NAMALWA (cell line): ENCODE data around the gene TRHDE.

Source experiments
- DNase-seq: peaks from one replicate; pipeline ENCODE4 v3.0.0-alpha.2; 2015; ENCODE audit warnings: low spot score

The TRHDE gene

DNA sequence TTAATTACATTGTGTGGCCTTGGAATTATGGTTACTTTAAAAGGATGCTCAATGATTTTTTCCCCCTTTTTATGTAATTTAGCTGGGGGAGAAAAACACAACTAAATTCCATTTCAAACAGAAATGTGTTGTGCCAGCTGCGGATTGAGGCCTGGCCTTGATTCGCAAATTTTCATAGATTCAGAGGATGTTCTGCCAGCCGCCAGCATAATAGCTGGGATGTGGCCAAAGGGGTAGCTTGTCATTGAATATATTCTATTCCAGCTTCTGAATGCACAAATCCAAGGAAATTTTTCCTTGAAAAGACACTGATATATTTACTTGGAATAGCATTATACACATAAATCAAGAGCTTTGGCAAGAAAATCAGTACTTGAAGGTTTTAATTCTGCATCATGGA is 43.7 kb downstream of the TRHDE start:
- no peak for DNase-seq

DNA sequence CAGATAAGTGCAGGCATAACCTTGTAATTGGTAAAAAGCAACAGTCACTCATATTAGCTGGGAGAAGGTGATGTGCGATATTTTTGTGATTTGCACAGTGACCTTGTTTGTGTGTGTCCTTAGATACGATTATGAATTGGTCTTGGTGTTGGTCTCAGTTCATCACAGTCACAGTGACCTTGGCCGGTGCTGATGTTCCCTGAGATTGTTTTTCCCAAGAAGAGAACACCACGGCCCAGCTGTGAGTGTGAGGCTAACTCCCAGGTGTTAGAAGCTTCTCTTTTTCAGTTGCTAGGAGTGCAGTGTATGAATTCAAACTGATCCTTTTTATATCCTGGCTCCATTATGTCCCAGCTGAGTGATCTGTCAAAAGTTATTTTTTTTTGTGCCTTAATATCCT is 46.2 kb downstream of the TRHDE start:
- DNase-seq = no peak

DNA sequence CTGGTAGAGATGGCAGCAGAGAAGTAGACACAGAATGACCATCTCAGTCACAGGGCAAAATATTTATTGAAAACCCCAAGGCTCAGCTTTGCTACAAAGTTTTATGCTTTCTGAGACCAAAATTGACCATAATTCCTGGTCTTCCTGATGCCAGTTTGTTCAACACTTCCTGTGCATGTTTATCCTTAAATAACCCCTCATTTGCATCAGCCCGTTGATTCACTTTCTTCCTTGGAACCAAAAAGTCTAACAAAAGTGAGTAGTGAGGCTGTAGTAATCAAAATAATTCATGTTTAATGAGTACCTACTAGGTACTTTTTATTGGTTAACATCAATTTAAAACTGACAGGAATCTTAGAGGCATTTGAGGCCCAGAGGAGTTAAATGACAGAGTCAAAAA is 51.7 kb downstream of the TRHDE start:
- DNase-seq = no peak

DNA sequence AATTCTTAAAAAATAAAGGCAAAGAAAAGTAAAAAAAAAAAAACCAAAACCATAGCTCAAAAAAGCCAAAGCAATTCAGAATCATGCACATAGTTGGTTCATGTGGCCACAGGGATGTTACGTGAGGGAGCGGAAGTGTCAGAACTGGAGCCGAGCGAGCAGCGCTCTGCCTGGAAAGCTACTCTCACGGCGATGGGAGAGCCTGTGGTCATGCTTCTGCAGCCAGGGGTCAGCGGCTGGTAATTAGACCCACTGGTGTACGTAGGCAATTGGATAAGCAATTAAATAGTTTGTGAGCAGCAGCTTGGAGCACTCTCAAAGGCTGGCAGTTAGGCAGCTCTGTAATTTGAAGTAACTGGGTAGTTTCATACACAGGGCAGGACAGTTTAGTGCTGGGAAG is 58.1 kb downstream of the TRHDE start:
- no peak for DNase-seq

DNA sequence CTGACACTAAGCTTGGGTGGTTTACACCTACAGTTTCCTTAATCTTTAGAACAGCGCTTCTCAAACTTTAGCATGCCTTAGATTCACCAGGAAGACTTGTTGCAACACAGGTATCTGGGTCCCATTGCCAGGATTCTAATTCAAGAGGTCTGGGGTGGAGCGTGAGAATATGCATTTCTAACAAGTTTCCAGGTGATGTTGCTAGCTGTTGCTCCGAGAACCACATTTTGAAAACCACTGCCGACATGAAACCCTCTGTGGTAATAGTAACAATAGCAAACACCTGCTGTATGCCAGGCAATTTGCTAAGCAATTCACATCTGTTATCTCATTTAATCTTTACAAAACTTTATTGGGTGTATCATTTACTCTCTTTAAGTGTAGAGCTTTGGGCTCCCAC is 58.6 kb downstream of the TRHDE start:
- DNase-seq = no peak

DNA sequence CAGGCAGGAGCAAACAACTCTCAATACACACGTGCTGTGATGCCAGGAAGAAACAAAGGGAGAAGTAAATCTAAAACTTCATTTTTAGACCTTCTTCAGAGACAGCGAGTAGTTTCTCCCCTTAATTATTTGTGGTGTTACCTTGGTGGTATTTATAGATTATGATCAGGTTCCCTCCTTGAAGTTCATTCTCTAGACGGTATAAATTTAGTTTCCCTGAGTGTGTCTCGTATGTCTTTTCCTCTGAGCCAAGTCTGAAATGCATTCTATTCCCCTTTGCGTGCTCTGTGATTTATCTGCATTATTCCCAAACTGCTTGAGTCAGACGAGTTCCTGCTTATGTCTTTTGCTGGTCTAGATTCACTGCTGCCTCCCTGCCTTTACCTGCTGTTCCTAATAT is 65.2 kb downstream of the TRHDE start:
- DNase-seq = no peak

DNA sequence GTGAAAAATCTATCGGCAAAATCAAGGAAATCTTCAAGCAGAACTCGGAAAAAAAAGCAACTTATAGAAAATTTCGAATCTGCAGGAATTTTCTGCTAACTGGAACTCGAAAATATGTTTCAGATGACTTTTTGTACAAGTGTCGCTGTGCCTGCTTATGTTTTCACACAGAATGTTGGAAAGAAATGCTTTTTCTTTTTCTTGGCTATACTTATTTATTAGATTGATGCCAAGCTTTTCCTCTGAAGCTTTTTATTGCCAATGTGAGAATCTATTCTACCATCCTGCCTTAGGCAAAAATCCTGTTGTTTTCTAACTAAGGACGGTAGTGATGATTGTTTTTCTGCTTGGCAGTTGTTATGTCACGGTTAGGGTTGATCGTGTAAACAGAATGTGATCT is 65.8 kb downstream of the TRHDE start:
- no peak for DNase-seq

DNA sequence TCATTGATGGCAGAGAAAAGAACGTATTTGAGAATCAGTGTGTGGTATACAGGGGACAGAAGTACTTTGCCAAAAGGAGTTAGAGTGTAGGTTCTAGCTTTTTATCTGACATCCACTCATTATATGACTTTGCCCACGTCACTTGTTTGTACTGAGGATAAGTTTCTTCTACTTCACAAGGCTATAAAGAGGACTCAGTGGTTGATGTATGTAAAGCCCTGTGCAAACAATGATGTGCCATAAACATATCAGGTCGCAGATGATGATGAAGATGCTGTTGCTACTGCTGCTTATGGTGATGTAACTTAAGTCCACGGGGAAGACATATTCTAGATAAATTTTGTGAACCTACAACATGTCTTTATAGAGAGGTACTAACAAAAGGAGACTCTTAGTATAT is 66.3 kb downstream of the TRHDE start:
- DNase-seq = no peak

DNA sequence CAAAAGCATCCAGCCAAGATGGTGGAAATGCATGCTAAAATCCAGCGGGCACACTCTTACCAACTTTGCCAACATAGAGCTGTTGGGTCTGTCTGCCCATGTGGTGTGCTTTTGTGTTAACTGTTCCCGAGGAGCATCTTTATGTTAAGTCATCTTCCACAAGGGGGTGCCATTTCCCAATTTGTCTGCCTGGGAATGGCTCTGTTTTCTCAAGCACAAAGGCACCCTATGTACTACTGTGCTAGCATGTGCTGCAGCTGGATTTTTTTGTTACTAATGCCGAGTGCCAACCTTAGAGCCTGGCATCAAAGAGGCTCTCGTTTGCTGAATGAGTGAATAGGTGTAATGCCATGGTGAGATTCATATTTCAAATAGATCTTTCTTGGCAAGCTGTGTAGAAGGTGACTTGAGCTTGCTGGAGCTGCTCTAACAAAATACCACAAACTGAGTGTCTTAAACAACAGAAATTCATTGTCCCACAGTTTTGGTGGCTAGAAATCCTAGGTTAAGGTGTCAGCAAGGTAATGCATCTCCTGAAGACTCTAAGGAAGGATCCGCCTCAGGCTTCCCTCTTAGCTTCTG is 74.3 kb downstream of the TRHDE start:
- DNase-seq = peak; percentile 85

DNA sequence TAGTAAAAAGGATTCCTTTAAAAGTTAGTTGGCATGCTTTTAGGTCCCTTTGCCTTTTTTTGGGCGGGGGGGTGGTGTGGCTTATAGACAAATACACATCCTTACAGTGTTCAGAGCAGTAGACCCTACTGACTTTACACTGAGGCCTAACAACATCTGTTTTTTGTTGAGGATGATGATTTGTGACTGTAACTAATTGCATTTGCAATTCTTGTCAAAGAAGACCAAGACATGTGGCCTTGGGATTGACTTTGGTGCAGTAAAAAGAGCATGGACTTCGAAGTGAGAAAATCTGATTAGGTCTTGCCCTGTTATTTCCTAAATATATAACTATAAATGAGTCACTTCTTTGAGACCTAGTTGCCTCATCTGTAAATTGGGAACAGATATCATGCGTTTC is 77.3 kb downstream of the TRHDE start:
- no peak for DNase-seq

DNA sequence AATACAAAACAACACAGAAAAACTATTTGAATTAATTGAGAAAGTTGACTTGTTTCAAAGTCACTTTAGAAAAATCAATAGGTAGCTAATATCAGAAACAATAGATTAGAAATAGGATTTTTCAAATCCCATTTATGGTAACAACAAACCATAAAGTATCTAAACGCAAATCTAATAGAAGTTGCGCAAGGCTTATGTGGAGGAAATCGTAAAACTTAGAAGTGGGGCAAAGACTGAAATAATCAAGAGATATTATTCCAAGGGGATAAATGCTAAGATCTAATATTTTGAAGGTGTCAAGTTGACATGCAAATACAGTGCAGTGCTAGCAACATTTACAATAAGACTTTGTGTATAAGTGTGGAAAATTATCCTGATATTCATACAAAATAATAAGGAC is 87.2 kb downstream of the TRHDE start:
- DNase-seq = no peak

DNA sequence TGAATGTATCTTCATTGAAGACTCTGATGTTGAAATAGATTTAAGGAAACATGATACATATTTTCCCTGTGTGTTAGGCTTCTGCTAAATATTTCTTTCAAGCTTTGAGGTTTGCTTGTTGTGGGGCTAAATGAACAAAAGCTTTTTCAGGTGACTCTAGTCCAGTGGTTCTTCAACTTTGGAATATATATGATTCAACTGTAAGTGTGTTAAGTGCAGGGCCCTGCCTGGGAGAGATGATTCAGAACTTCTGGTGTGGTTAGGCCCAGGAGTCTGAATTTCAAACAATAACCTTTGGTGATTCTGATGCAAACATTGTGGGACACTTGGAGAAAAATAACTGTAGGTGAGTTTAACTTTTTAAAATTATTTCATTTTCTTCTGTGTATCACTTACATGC is 93.0 kb downstream of the TRHDE start:
- no peak for DNase-seq

DNA sequence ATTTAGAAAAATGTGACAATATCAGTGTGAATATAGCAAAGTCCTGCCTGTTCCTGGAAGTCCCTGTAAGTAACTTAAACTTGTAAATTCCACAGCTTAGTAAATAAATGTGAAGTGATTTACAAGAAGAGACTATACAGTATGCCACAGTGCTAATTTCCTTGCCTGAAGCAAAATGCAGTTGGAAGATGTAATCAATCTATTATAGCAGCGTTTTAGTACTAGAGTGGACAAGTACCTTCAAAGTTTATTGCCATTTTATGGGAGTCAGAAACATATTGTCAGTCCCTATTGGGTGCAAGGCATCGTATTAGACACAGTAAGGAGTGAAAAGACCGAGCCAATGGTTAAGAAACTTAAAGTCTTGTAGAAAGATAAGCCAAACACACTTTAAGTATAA is 94.1 kb downstream of the TRHDE start:
- no peak for DNase-seq

DNA sequence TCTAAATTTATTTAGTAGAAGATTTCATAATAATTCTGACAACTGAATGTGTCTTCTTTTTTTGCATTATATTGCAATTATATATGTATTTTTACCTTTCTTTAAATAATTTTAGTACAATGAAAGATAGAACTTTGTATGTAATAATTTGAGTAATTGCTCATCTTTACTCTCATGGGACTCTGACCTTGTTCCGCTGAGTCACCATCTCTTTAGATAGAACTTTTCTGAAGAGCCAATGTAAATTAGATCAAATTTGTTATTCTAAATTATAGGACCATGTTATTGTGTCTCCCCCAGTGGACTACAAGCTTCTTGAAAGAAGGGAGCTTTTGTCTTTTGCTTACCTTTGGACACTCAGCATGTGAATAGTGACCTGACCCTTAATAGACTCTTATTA is 96.1 kb downstream of the TRHDE start:
- no peak for DNase-seq

DNA sequence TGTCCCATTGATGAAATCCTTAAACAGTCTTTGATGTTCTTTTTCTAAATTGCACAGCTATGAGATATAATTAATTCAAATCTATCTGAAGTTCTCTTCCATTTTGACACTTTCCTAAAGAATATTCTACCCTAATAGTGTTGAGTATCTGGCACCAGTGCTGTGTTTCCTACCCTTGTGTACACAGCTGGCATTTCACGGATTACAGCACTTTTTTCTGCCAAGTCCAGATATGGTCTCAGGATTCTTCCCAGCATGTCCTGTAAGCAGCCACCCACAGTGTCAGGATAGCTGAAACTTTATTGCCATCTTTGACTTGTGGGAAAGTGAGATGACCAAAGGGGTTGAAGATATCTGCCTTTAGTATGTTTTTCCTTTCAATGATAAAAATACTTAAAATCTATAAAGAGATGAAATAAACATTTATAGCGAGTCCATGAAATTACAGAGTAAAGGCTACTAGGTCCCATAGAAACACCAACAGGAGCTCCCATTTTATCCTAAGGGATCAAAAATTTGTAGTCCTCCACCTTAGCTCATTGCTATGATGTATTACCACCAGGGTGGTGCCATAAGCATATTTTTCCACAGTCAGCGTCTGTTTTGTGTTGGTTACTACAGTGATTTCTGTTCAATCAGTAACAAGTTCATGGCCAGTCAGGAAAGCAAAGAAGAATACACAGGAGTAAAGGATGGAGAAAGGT is 96.7 kb downstream of the TRHDE start:
- no peak for DNase-seq

DNA sequence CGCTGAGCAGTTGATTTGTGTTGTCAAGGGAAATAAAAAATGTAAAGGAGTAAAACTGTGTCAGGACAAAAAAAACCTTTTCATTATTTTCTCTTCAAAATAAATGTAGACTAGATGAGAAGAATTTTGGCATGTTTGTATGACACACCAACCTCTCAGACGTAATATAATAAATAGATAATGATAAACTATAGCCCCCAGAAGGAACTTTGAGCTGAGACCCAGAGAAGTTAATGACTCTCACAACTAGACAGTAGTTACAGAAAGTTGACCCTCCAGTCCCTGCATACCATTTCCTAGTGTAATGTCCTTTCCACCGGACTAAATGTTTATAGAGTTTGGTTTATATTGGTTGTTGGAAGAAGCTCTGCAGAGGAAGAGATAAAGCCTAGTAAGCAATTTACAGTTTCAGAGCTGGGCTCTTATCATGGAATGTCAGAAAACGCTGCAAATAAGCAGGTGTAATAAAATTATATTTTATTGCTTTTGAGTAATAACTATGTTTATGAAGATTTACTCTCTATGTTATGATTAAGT is 97.3 kb downstream of the TRHDE start:
- no peak for DNase-seq

DNA sequence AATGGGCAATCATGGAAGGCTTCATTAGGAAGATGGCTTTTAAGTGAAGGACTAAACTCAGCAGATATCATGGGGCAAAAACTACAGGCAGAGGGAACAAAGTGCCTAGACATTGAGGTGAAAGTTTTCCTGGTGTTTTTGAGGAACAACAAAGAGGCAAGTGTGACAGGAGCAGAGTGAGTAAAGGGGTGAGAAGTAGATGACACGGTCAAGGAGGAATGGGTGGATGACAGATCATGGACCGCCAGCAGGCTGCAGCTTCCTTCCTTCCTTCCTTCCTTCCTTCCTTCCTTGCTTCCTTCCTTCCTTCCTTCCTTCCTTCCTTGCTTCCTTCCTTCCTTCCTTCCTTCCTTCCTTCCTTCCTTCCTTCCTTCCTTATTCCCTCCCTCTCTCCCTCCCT is 108.3 kb downstream of the TRHDE start:
- no peak for DNase-seq

DNA sequence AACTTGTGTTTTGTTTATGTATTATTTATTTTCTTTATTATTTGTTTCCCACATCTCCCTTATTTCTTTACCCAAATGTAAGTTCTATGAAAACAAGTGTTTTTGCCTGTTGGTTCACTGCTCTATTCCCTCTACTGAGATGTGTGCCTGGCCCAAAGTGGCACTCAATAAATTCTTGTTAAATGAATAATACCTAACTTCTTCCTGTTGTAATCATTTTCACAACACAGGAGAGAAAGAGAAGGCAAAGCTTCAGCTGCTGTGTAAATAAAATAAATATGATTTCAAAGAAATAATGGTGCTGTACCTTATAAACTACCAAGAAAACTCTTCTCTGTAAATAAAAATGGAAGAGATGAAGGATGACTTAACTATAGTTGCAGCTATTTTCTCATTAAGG is 116.2 kb downstream of the TRHDE start:
- no peak for DNase-seq

DNA sequence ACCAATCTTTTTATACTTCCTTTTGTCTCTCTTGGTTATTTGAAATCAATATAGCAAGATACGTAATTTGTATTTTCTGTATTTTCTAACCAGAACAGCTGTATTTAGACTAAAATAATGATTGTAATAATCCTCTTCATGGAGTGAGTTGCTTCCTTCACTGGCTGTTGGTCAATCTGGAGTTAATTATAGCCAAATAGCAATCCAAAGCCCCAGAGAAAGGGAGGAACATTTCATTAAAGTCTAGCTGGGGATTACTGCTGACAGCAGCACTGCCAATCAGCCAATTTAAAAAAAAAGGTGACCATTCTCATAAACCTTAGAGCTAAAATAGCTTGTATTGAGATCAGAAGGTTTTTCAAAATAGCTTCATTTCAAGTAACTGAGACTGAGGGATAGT is 118.0 kb downstream of the TRHDE start:
- no peak for DNase-seq

DNA sequence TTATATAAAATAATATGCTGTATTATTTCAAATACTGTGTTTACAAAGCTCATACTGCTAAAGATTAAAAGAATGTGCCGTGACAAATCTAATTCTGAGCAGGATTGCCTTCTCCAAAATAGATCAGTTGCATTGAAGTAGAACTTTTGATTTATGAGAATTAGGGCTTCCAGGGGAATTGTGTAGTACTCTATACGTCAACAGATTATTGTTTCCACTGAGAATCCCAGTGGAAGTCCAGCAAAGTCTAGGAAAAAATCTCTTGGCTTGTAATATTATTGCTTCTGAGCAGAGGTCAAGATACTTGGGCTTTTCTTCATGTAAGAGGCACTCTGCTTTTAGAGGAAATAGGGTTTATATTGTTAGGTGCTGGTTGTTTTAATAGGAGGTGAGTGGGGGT is 133.9 kb downstream of the TRHDE start:
- DNase-seq = no peak

DNA sequence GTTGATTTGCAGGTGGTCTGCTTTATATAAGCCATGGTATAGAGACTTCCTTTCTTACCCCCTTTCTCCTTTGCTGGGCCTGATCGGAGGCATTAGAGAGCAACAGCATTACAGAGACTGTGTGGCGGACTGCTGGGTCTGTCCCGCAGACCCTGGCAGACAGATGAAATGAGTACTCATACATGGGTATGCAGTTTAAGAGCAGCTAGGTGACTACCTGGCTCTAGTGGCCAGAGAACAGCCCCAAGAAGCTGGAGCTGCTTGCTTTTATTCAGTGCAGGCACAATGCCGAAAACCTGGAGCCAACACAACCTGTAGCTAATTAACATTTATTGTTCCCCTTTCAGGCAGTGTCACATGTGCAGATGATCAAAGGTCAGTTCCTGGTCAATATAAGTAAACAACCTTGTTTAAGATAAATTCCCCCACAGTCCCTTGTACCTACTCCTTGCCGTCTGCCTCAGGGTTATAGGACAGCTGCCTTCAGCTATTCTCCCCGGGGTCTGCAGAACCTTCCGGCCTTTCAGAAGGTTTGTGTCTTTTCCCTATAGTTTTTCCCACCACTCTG is 160.0 kb downstream of the TRHDE start:
- DNase-seq = no peak

DNA sequence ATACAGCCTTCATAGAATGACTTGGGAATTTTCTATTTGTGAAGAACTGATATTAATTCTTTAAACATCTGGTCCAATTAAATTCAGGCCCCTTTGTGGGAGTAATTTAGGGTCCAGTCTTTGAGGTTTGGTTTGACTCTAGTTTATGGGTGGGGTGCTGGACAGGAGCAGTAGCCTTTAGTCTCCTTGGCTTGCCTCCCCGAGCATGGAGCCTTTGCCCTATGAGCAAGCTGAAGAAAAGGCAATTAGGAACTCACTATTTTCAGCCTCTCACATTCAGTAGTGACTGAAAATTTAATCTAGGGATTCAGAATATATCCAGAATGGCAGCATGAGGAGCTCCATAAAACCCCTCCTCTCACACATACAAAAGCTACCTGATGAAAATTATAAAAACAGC is 161.1 kb downstream of the TRHDE start:
- DNase-seq = no peak

DNA sequence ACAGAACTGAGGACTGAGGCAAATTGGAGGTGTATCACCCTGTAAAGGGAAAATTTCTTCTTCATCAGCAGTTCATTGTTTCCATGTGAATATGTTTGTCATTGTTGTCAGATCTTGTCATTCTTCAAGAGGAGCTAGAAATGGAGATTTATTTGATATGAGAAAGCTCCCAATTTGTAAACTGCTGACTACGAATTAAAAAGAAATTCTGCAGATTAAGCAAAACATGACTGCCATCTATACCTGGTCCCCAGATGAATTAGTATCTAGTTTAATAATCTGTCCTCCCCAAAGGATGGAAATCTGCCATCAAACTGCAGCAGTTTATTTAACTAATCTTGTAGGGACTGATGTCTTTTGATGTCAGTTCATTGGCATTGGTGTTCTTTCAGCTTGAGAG is 162.8 kb downstream of the TRHDE start:
- DNase-seq = no peak

DNA sequence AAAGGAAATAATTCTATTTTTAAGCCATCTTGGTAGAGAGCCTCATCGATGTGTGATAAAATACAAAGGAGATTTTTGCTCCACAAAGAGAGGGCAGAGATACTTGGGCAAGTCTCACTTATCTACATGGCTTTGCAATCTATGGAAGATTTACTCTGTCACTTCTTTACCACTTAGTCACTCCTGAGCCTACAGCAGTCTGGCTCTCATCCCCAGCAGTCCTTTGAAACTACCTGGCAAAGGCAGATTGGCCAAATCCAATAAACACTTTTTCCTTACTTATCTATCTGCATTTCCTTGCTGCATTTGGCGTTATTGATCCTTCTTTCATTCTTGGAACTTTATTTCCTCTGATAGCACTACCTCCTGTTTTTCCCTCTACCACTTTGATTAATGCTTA is 170.0 kb downstream of the TRHDE start:
- no peak for DNase-seq
